ENCODE results near the gene NTPCR.

Gene NTPCR

GRCh38 chr1:232983375-232983774, 33.0 kb downstream of the NTPCR start:
- no peaks in the 10 kb centered on the region for H3K9me3 ChIP-seq (ENCODE audit: control insufficient read depth in 5 of 5, low read length in 5 of 5)
- no peak overlapping the region for H3K4me3 ChIP-seq (ENCODE audit: low read depth in 1 of 5, low read length in 5 of 5)
- H3K36me3 ChIP-seq (ENCODE audit: control insufficient read depth in 5 of 5, insufficient read depth in 5 of 5, low read length in 5 of 5) = peaks cover 0 to 14% (median 5%) of the 10 kb centered on the region in 5 donors
- no peak overlapping the region for H3K27ac ChIP-seq (ENCODE audit: low read depth, low read length)
- no peak overlapping the region for H3K9ac ChIP-seq (ENCODE audit: low read length in 5 of 5)
- H3K27me3 ChIP-seq (ENCODE audit: control insufficient read depth in 5 of 5, insufficient read depth in 4 of 5, low read length in 5 of 5) = no peaks in the 10 kb centered on the region
- peaks cover 0 to 9% (median 6%) of the 10 kb centered on the region in 5 donors for H3K4me1 ChIP-seq (ENCODE audit: control insufficient read depth in 5 of 5, insufficient read depth in 5 of 5, low read length in 5 of 5)

DNA sequence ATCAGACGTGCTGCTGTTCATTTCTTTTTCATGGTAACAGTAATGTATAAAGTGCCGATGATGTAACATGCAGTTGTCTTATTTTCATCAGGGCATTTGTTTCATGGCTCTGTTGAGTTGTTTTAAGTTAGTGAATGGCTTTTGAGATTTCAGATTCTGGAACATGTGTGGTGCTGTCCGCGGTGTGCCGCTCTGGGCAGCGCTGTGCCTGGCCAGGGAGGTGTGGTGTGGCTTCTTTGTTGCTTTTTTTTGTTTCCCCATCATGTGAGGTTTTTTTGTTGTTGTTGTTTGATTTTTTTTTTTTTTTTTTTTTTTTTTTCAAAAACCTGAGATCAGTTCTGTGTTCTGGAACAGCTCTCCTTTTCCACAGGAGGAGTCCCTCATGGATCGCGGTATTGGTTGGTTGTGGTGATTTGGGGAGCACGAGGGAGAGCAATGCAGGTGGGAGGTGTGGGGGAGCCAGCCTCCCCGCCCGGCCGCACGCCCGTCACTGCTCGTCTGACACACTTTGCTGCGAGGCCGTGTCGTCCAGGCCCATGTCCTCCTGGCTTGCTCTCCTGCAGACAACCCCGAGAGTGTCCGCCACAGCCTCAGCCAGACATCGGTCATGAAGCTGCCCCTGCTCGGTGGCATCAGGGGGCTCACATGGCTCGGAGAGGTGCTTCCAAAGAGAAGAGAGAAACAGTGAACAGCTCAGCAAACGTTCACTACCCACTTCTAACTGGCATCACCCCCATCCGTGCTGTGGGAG, 33.6 kb downstream of the NTPCR start:
- Histone ChIP-seq H3K36me3 (ENCODE audit: control insufficient read depth in 5 of 5, insufficient read depth in 5 of 5, low read length in 5 of 5) (peaks cover 0 to 14% (median 5%) of the 10 kb centered on the region in 5 donors), H3K4me1 (ENCODE audit: control insufficient read depth in 5 of 5, insufficient read depth in 5 of 5, low read length in 5 of 5) (peaks cover 0 to 9% (median 6%) of the 10 kb centered on the region in 5 donors), H3K9me3 (ENCODE audit: control insufficient read depth in 5 of 5, low read length in 5 of 5) (no peaks in the 10 kb centered on the region)

GRCh38 chr1:232984577-232985425, 34.4 kb downstream of the NTPCR start:
- H3K27ac ChIP-seq (ENCODE audit: low read depth, low read length) = no peak overlapping the region
- H3K9ac ChIP-seq (ENCODE audit: low read length in 5 of 5) = no peak overlapping the region

More for the DNA sequence above, 33.6 kb downstream of the NTPCR start:
- Histone ChIP-seq H3K27me3 (ENCODE audit: control insufficient read depth in 5 of 5, insufficient read depth in 4 of 5, low read length in 5 of 5) (no peaks in the 10 kb centered on the region), H3K4me3 (ENCODE audit: low read depth in 1 of 5, low read length in 5 of 5) (no peak overlapping the region), H3K9ac (ENCODE audit: low read length in 5 of 5) (no peak overlapping the region), H3K27ac (ENCODE audit: low read depth, low read length) (no peak overlapping the region)

GRCh38 chr1:232985882-232986526, 35.6 kb downstream of the NTPCR start:
- Histone ChIP-seq H3K36me3 (ENCODE audit: control insufficient read depth in 5 of 5, insufficient read depth in 5 of 5, low read length in 5 of 5) (peaks cover 0 to 11% (median 5%) of the 10 kb centered on the region in 5 donors), H3K9me3 (ENCODE audit: control insufficient read depth in 5 of 5, low read length in 5 of 5) (no peaks in the 10 kb centered on the region), H3K4me1 (ENCODE audit: control insufficient read depth in 5 of 5, insufficient read depth in 5 of 5, low read length in 5 of 5) (peaks cover 0 to 9% (median 6%) of the 10 kb centered on the region in 5 donors), H3K9ac (ENCODE audit: low read length in 5 of 5) (no peak overlapping the region), H3K27me3 (ENCODE audit: control insufficient read depth in 5 of 5, insufficient read depth in 4 of 5, low read length in 5 of 5) (no peaks in the 10 kb centered on the region), H3K27ac (ENCODE audit: low read depth, low read length) (no peak overlapping the region), H3K4me3 (ENCODE audit: low read depth in 1 of 5, low read length in 5 of 5) (no peak overlapping the region)

More at GRCh38 chr1:232984577-232985425, 34.4 kb downstream of the NTPCR start:
- Histone ChIP-seq H3K4me1 (ENCODE audit: control insufficient read depth in 5 of 5, insufficient read depth in 5 of 5, low read length in 5 of 5) (peaks cover 0 to 9% (median 6%) of the 10 kb centered on the region in 5 donors), H3K36me3 (ENCODE audit: control insufficient read depth in 5 of 5, insufficient read depth in 5 of 5, low read length in 5 of 5) (peaks cover 0 to 11% (median 5%) of the 10 kb centered on the region in 5 donors), H3K9me3 (ENCODE audit: control insufficient read depth in 5 of 5, low read length in 5 of 5) (no peaks in the 10 kb centered on the region), H3K27me3 (ENCODE audit: control insufficient read depth in 5 of 5, insufficient read depth in 4 of 5, low read length in 5 of 5) (no peaks in the 10 kb centered on the region), H3K4me3 (ENCODE audit: low read depth in 1 of 5, low read length in 5 of 5) (no peak overlapping the region)

- Histone ChIP-seq H3K36me3 (ENCODE audit: control insufficient read depth in 5 of 5, insufficient read depth in 5 of 5, low read length in 5 of 5) (peaks cover 0 to 11% (median 5%) of the 10 kb centered on the region in 5 donors), H3K27me3 (ENCODE audit: control insufficient read depth in 5 of 5, insufficient read depth in 4 of 5, low read length in 5 of 5) (no peaks in the 10 kb centered on the region), H3K4me1 (ENCODE audit: control insufficient read depth in 5 of 5, insufficient read depth in 5 of 5, low read length in 5 of 5) (peaks cover 0 to 7% (median 6%) of the 10 kb centered on the region in 5 donors), H3K9ac (ENCODE audit: low read length in 5 of 5) (no peak overlapping the region), H3K4me3 (ENCODE audit: low read depth in 1 of 5, low read length in 5 of 5) (no peak overlapping the region), H3K9me3 (ENCODE audit: control insufficient read depth in 5 of 5, low read length in 5 of 5) (no peaks in the 10 kb centered on the region), H3K27ac (ENCODE audit: low read depth, low read length) (no peak overlapping the region)
Measured at GRCh38 chr1:232986527-232986922, 36.1 kb downstream of the NTPCR start.

DNA sequence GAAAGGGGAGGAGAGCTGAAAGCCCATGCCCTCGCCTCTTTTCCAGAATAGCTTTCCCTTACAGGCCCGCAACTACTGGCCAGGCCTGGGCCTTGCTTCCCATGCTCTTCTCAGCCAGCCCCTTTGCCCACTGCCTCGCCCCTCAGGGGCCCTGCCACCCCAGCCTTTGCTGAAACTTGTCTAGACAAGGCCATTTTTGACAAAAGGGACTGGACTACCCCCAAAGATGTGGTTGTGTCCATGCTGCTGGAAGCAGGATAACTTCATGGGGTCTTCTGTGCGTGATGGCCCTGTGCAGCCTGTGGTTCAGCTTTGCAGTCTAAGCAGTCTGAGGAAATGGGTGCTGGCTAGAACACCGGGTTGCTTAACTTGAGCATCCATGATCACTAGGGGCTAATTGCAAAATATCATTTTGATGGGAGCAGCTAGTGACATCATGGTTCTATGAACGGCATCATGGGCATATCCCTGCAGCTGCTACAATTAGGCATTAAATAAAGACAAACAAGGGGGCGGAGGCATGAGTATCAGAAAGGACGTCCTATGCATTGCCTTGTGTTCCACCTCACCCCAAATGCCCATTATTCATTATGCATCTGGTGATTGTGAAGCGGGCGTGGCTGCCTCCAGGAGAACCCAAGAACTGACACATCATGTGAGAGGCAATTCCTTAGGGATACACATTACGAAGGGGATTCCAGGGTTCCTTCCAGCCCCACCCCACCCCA, 36.8 kb downstream of the NTPCR start:
- H3K36me3 ChIP-seq (ENCODE audit: control insufficient read depth in 5 of 5, insufficient read depth in 5 of 5, low read length in 5 of 5) = peaks cover 0 to 11% (median 8%) of the 10 kb centered on the region in 5 donors
- peaks cover 0 to 6% (median 6%) of the 10 kb centered on the region in 5 donors for H3K4me1 ChIP-seq (ENCODE audit: control insufficient read depth in 5 of 5, insufficient read depth in 5 of 5, low read length in 5 of 5)
- no peak overlapping the region for H3K27ac ChIP-seq (ENCODE audit: low read depth, low read length)
- no peaks in the 10 kb centered on the region for H3K9me3 ChIP-seq (ENCODE audit: control insufficient read depth in 5 of 5, low read length in 5 of 5)
- H3K4me3 ChIP-seq (ENCODE audit: low read depth in 1 of 5, low read length in 5 of 5) = no peak overlapping the region
- no peaks in the 10 kb centered on the region for H3K27me3 ChIP-seq (ENCODE audit: control insufficient read depth in 5 of 5, insufficient read depth in 4 of 5, low read length in 5 of 5)
- no peak overlapping the region for H3K9ac ChIP-seq (ENCODE audit: low read length in 5 of 5)

DNA sequence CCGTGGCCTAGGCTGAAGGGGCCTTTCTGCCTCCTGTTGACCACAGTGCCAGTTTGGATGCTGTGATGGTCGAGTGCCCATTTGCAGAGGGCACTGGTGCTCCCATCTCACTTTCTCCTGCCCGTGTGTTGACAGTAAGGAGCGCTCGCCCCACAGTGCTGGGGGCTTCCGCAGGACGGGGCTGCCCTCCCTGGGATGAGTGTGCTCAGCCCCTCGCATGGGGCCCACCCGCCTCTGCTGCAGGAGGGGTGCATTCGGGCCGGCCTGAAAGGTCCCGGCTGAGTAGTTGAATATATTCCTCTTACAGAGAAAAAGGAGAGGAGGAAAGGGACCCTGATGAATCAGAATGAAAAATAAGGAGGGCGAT, 37.3 kb downstream of the NTPCR start:
- no peak overlapping the region for H3K9ac ChIP-seq (ENCODE audit: low read length in 5 of 5)
- H3K27me3 ChIP-seq (ENCODE audit: control insufficient read depth in 5 of 5, insufficient read depth in 4 of 5, low read length in 5 of 5) = no peaks in the 10 kb centered on the region
- peaks cover 0 to 11% (median 8%) of the 10 kb centered on the region in 5 donors for H3K36me3 ChIP-seq (ENCODE audit: control insufficient read depth in 5 of 5, insufficient read depth in 5 of 5, low read length in 5 of 5)
- H3K27ac ChIP-seq (ENCODE audit: low read depth, low read length) = no peak overlapping the region
- peaks cover 0 to 4% (median 1%) of the 10 kb centered on the region in 5 donors for H3K4me1 ChIP-seq (ENCODE audit: control insufficient read depth in 5 of 5, insufficient read depth in 5 of 5, low read length in 5 of 5)
- no peak overlapping the region for H3K4me3 ChIP-seq (ENCODE audit: low read depth in 1 of 5, low read length in 5 of 5)
- H3K9me3 ChIP-seq (ENCODE audit: control insufficient read depth in 5 of 5, low read length in 5 of 5) = no peaks in the 10 kb centered on the region

GRCh38 chr1:232988572-232989040, 38.2 kb downstream of the NTPCR start:
- Histone ChIP-seq H3K36me3 (ENCODE audit: control insufficient read depth in 5 of 5, insufficient read depth in 5 of 5, low read length in 5 of 5) (peaks cover 0 to 11% (median 8%) of the 10 kb centered on the region in 5 donors), H3K27ac (ENCODE audit: low read depth, low read length) (no peak overlapping the region), H3K4me1 (ENCODE audit: control insufficient read depth in 5 of 5, insufficient read depth in 5 of 5, low read length in 5 of 5) (peaks cover 0 to 1% (median 0%) of the 10 kb centered on the region in 5 donors), H3K4me3 (ENCODE audit: low read depth in 1 of 5, low read length in 5 of 5) (no peak overlapping the region), H3K27me3 (ENCODE audit: control insufficient read depth in 5 of 5, insufficient read depth in 4 of 5, low read length in 5 of 5) (no peaks in the 10 kb centered on the region), H3K9me3 (ENCODE audit: control insufficient read depth in 5 of 5, low read length in 5 of 5) (peaks cover 0 to under 1% (median 0%) of the 10 kb centered on the region in 5 donors), H3K9ac (ENCODE audit: low read length in 5 of 5) (no peak overlapping the region)

Data from subcutaneous abdominal adipose tissue (tissue), 5 donors.